SK-N-SH (cell line): ENCODE measurements around the gene FZD7. TPM values are rescaled to one million over a fixed set of nuclear protein-coding genes. Genes with fewer than 3 reads are reported as not detected.

Experiments used
- CTCF ChIA-PET: fragments of 300-600, 350-600 bp; formaldehyde crosslinking; extraction: SDS; loops from one replicate; lab custom pipeline; 2021; lab: Yijun Ruan, JAX
- POLR2A ChIA-PET: fragments of 350-600 bp; sonication (Branson Sonifier 250); formaldehyde crosslinking; extraction: SDS; loops from one replicate; lab custom pipeline; 2020; ENCODE audit warnings: antibody characterized with exemption, inconsistent platforms; lab: Yijun Ruan, JAX
- DNase-seq: peaks from one replicate; pipeline ENCODE4 v3.0.0; 2012
- H2AFZ ChIP-seq: fragments of 200-600 bp; sonication (generic); 2 replicates; pipeline ENCODE4 v1.8.1; 2016; ENCODE audit warnings: antibody characterized with exemption, mild to moderate bottlenecking, low read depth
- H3F3A ChIP-seq: fragments of 200-600 bp; sonication (generic); replicated peaks from 2 replicates; pipeline ENCODE3; 2016; ENCODE audit warnings: antibody characterized with exemption, mild to moderate bottlenecking; ENCODE audit not compliant: insufficient read depth
- H3K27ac ChIP-seq, 2 experiments: fragments of 200-500 bp in 1 of 2; fragments of 200-600 bp in 1 of 2; sonication (Bioruptor generic) in 1 of 2; sonication (generic), shearing (Covaris generic) in 1 of 2; 2 replicates each; pipeline versions ENCODE4 v1.5.1 to v1.6.1; 2014 to 2016; ENCODE audit warnings: low read depth in 2 of 2, inconsistent platforms in 1 of 2, low read length in 1 of 2, mild to moderate bottlenecking in 1 of 2, mixed read lengths in 1 of 2
- H3K27me3 ChIP-seq: fragments of 200-600 bp; sonication (generic), shearing (Covaris generic); 2 replicates; pipeline ENCODE4 v1.6.1; 2016; ENCODE audit warnings: mixed run types; ENCODE audit not compliant: insufficient read depth
- H3K36me3 ChIP-seq, 2 experiments: fragments of 200-500 bp in 1 of 2; fragments of 200-600 bp in 1 of 2; sonication (Bioruptor generic) in 1 of 2; sonication (generic) in 1 of 2; replicated peaks in 1 of 2; 2 replicates each; pipeline versions ENCODE3 to v1.5.1; 2014 to 2016; ENCODE audit warnings: low read length in 1 of 2, mild to moderate bottlenecking in 1 of 2; ENCODE audit not compliant: insufficient read depth in 2 of 2, control insufficient read depth in 1 of 2
- H3K4me1 ChIP-seq, 2 experiments: fragments of 200-500 bp in 1 of 2; fragments of 200-600 bp in 1 of 2; sonication (Bioruptor generic) in 1 of 2; sonication (generic), shearing (Covaris generic) in 1 of 2; 2 replicates each; pipeline versions ENCODE4 v1.5.1 to v1.6.1; 2014 to 2016; ENCODE audit warnings: low read depth in 1 of 2, low read length in 1 of 2, mixed run types in 1 of 2; ENCODE audit not compliant: insufficient read depth in 2 of 2, control insufficient read depth in 1 of 2
- H3K4me2 ChIP-seq: fragments of 200-600 bp; sonication (generic), shearing (Covaris generic); 2 replicates; pipeline ENCODE4 v1.6.1; 2017; ENCODE audit warnings: mixed run types
- H3K4me3 ChIP-seq, 2 experiments: fragments of 200-500 bp in 1 of 2; fragments of 200-600 bp in 1 of 2; sonication (Bioruptor generic) in 1 of 2; sonication (generic), shearing (Covaris generic) in 1 of 2; 2 replicates each; pipeline versions ENCODE4 v1.5.1 to v1.8.1; 2014 to 2016; ENCODE audit warnings: low read depth in 2 of 2, inconsistent platforms in 1 of 2, low read length in 1 of 2, mild to moderate bottlenecking in 1 of 2, mixed read lengths in 1 of 2, moderate library complexity in 1 of 2
- H3K79me2 ChIP-seq: fragments of 200-600 bp; sonication (generic); 2 replicates; pipeline ENCODE4 v1.8.1; 2017; ENCODE audit warnings: mild to moderate bottlenecking; ENCODE audit not compliant: insufficient read depth
- H3K9ac ChIP-seq: fragments of 200-600 bp; sonication (generic); 2 replicates; pipeline ENCODE4 v1.6.1; 2017; ENCODE audit warnings: mixed run types
- H3K9me2 ChIP-seq: fragments of 200-600 bp; sonication (generic); 2 replicates; pipeline ENCODE4 v1.6.1; 2017; ENCODE audit warnings: mixed run types
- H3K9me3 ChIP-seq: fragments of 200-600 bp; sonication (generic); 2 replicates; pipeline ENCODE4 v1.6.1; 2017; ENCODE audit warnings: mixed run types, mild to moderate bottlenecking, moderate library complexity
- H4K20me1 ChIP-seq: fragments of 200-600 bp; sonication (generic); 2 replicates; pipeline ENCODE4 v1.6.1; 2017; ENCODE audit warnings: mild to moderate bottlenecking, mixed run types; ENCODE audit not compliant: insufficient read depth
- CHD2 ChIP-seq: fragments of 150-350 bp; IDR thresholded peaks from 2 replicates; pipeline ENCODE4 v1.6.1; 2018; ENCODE audit warnings: low read length; ENCODE audit not compliant: partially characterized antibody
- EP300 ChIP-seq, 2 experiments: IDR thresholded peaks; 2 replicates each; pipeline versions ENCODE4 v1.4.0 to v1.6.1; 2012; ENCODE audit warnings: borderline replicate concordance in 1 of 2, low read depth in 1 of 2, low read length in 1 of 2
- FOXJ3 ChIP-seq: sonication (generic); formaldehyde crosslinking; IDR thresholded peaks from 2 replicates; pipeline ENCODE4 v1.5.1; 2020; ENCODE audit warnings: mild to moderate bottlenecking, missing genetic modification reagents
- FOXM1 ChIP-seq: IDR thresholded peaks from 2 replicates; pipeline ENCODE4 v1.4.0; 2012; ENCODE audit warnings: low read depth, mild to moderate bottlenecking
- GATA2 ChIP-seq: sonication (generic); formaldehyde crosslinking; IDR thresholded peaks from 2 replicates; pipeline ENCODE4 v1.5.0; 2020; ENCODE audit warnings: mild to moderate bottlenecking, missing genetic modification reagents
- MXI1 ChIP-seq: IDR thresholded peaks from 2 replicates; pipeline ENCODE4 v1.6.1; 2012; ENCODE audit warnings: mild to moderate bottlenecking, low read depth, low read length, improper control_type of control experiment
- NFIC ChIP-seq: IDR thresholded peaks from 2 replicates; pipeline ENCODE4 v1.4.0; 2012; ENCODE audit warnings: borderline replicate concordance
- PBX3 ChIP-seq: IDR thresholded peaks from 2 replicates; pipeline ENCODE4; 2012
- POLR2AphosphoS5 ChIP-seq: IDR thresholded peaks from 2 replicates; pipeline ENCODE4 v1.6.1; 2012; ENCODE audit warnings: low read depth, low read length
- RAD21 ChIP-seq: IDR thresholded peaks from 2 replicates; pipeline ENCODE4 v1.6.1; 2012; ENCODE audit warnings: mild to moderate bottlenecking, low read length
- RCOR1 ChIP-seq: fragments of 150-350 bp; IDR thresholded peaks from 2 replicates; pipeline ENCODE4 v1.6.1; 2017; ENCODE audit warnings: antibody characterized with exemption, low read length
- TAF1 ChIP-seq: IDR thresholded peaks from 2 replicates; pipeline ENCODE4 v1.6.1; 2012; ENCODE audit warnings: low read depth, mild to moderate bottlenecking, low read length, moderate library complexity, borderline replicate concordance
- TCF12 ChIP-seq: IDR thresholded peaks from 2 replicates; pipeline ENCODE4 v1.4.0; 2012
- USF1 ChIP-seq: IDR thresholded peaks from 2 replicates; pipeline ENCODE4 v1.4.0; 2012; ENCODE audit warnings: low read depth, borderline replicate concordance
- WGBS: methylation state at CpG from one replicate; pipeline ENCODE4 v1.1.6; 2017; ENCODE audit warnings: low lambda C conversion rate; 5-methylcytosine and 5-hydroxymethylcytosine counted together
- polyA plus RNA-seq, 3 experiments: library from polyadenylated mRNA; depleted of rRNA; stranded (reverse); fragments of >200 nt; gene quantifications; 2 replicates each; pipeline ENCODE4 v1.2.3, GENCODE V29; 2012
- TF ChIP-seq, protein P1 (sequence below): IDR thresholded peaks from 2 replicates; pipeline ENCODE4 v1.4.0; 2012; ENCODE audit warnings: low read depth
- TF ChIP-seq, protein P2 (sequence below): IDR thresholded peaks from 2 replicates; pipeline ENCODE4 v1.6.1; 2012; ENCODE audit warnings: mild to moderate bottlenecking, low read depth, low read length, moderate library complexity

The FZD7 gene
- polyA plus RNA-seq, 1 of the 3 experiments (the other 2 are of a cell fraction): 19.7 TPM

DNA sequence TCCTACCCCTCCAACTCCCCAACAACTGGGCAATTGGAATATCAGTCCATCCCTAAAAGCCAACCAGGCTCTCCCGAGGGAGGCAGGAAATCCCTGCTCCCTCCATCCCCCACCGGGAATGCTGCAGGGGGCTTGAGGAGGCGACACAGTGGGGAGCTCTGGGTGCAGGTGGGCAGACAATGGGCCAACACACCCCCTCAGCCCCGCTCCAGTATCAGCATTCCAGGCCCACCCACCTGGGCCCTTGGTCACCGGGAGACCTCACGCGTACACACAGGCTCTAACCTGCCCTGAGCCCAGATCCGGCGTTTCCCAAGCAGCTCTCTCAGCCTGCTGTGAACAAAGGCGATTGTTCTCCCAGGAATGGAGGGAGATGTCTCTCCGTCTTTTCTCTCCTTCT lies 37.6 kb upstream of the FZD7 start:
- Histone ChIP-seq H3K4me3 (no peak overlapping the region), H4K20me1 (no peaks in the 10 kb centered on the region), H3K4me1 (peaks cover 0 to 27% of the 10 kb centered on the region in 2 experiments; a peak in 2 of 4 replicates), H3K4me2 (no peak overlapping the region), H3K9me3 (no peaks in the 10 kb centered on the region), H3K36me3 (no peaks in the 10 kb centered on the region), H2AFZ (no peak overlapping the region), H3K9ac (no peak overlapping the region), H3K27me3 (no peaks in the 10 kb centered on the region), H3F3A (no peaks in the 10 kb centered on the region), H3K27ac (peak overlapping the region in 1 of 2 experiments; percentile 95; a peak in 2 of 4 replicates), H3K79me2 (no peaks in the 10 kb centered on the region), H3K9me2 (no peaks in the 10 kb centered on the region)
- no peak for DNase-seq
- WGBS: 96% methylated on average over 9 of the region's 11 CpGs
- POLR2A ChIA-PET: no interaction called here
- CTCF ChIA-PET: interaction anchor here (1.6 kb wide), 1 partner anchor 10 kb away, joined by 4 read pairs; no protein-coding TSS in a partner anchor
- TF ChIP-seq CHD2 (no peak), USF1 (no peak), RCOR1 (no peak), TAF1 (no peak), POLR2AphosphoS5 (no peak), EP300 (IDR thresholded peaks at IDR 0.05; ENCODE audit: borderline replicate concordance in 1 of 2, low read depth in 1 of 2, low read length in 1 of 2) (no peak), FOXM1 (no peak)
- TF ChIP-seq, protein P1, sequence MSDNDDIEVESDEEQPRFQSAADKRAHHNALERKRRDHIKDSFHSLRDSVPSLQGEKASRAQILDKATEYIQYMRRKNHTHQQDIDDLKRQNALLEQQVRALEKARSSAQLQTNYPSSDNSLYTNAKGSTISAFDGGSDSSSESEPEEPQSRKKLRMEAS: no peak
- TF ChIP-seq, protein P2, sequence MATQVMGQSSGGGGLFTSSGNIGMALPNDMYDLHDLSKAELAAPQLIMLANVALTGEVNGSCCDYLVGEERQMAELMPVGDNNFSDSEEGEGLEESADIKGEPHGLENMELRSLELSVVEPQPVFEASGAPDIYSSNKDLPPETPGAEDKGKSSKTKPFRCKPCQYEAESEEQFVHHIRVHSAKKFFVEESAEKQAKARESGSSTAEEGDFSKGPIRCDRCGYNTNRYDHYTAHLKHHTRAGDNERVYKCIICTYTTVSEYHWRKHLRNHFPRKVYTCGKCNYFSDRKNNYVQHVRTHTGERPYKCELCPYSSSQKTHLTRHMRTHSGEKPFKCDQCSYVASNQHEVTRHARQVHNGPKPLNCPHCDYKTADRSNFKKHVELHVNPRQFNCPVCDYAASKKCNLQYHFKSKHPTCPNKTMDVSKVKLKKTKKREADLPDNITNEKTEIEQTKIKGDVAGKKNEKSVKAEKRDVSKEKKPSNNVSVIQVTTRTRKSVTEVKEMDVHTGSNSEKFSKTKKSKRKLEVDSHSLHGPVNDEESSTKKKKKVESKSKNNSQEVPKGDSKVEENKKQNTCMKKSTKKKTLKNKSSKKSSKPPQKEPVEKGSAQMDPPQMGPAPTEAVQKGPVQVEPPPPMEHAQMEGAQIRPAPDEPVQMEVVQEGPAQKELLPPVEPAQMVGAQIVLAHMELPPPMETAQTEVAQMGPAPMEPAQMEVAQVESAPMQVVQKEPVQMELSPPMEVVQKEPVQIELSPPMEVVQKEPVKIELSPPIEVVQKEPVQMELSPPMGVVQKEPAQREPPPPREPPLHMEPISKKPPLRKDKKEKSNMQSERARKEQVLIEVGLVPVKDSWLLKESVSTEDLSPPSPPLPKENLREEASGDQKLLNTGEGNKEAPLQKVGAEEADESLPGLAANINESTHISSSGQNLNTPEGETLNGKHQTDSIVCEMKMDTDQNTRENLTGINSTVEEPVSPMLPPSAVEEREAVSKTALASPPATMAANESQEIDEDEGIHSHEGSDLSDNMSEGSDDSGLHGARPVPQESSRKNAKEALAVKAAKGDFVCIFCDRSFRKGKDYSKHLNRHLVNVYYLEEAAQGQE: no peak

DNA sequence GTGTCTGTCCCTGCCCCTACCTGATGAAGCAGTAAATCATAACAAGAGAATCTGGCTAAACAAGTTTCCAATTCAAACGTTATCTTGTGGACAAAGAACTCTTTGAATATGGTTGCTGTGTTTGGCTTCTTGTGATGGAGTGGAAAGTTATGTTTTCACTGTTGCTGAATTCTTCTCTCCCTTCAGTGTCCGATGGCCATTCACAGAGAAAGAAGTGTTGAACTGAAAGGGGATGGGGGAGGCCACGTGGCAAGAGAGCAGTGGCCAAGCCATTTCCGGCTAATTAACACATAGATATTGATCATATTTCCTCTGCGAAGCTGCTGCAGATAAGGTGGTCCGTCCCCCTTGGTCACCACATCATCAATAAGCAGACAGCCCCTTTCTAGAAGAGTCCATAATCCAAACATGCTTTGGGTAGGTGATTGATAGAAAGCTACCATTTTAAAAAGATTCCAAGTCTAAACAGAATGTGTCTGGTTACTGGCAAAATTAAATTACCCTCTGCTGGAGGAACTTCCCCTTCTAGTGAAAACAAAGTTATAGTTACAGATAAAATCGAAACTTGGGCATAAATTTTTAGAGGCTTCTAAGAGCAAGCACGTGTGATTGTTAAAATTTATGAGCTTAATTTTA lies 36.9 kb upstream of the FZD7 start:
- Histone ChIP-seq H3K27me3 (no peaks in the 10 kb centered on the region), H3K27ac (peak overlapping the region; percentile 38 to 95; a peak in 3 of 4 replicates), H3F3A (no peaks in the 10 kb centered on the region), H3K9ac (no peak overlapping the region), H3K36me3 (no peaks in the 10 kb centered on the region), H2AFZ (peak overlapping the region; percentile 63; the same call in 1 of the 2 replicates), H4K20me1 (no peaks in the 10 kb centered on the region), H3K4me2 (no peak overlapping the region), H3K79me2 (no peaks in the 10 kb centered on the region), H3K9me2 (no peaks in the 10 kb centered on the region), H3K9me3 (no peaks in the 10 kb centered on the region), H3K4me3 (no peak overlapping the region), H3K4me1 (peaks cover 0 to 27% of the 10 kb centered on the region in 2 experiments; a peak in 2 of 4 replicates)
- TF ChIP-seq RAD21: 0 out of 2 replicates have a peak, but pooled peaks have one; percentile 18
- peak; percentile 53; the same call in 1 of the 2 replicates for TF ChIP-seq MXI1
- peak; percentile 67 for TF ChIP-seq GATA2
- TF ChIP-seq FOXJ3 (CRISPR knock-in tag): no peak; the same call in 1 of the 2 replicates
- TF ChIP-seq RCOR1: peak; percentile 88
- TF ChIP-seq CHD2: peak; percentile 26
- peak; percentile 21; the same call in 1 of the 2 replicates for TF ChIP-seq TCF12
- TF ChIP-seq NFIC: no peak
- TF ChIP-seq PBX3: no peak
- peak in 1 of 2 experiments; percentile 94; a peak in 2 of 4 replicates for TF ChIP-seq EP300 (IDR thresholded peaks at IDR 0.05; ENCODE audit: borderline replicate concordance in 1 of 2, low read depth in 1 of 2, low read length in 1 of 2)
- POLR2A ChIA-PET: interaction anchor here (1.0 to 1.6 kb wide), 2 partner anchors 13 to 18 kb away, joined by 3 read pairs; no protein-coding TSS in a partner anchor
- DNase-seq: peak; percentile 69
- WGBS: 40% methylated on average over 8 of the region's 8 CpGs
- CTCF ChIA-PET: interaction anchor here (0.6 to 2.2 kb wide), 6 partner anchors 10 to 216 kb away, joined by 3 to 8 read pairs (median 3); partner anchors contain the start of gene ALS2
